Left ventricle myocardium inferior (tissue), 1 donor: ENCODE measurements around the gene KCNQ1. TPM values are rescaled to one million over a fixed set of nuclear protein-coding genes. Genes with fewer than 3 reads are reported as not detected.

ENCODE experiments used
- DNase-seq: peaks from one replicate; pipeline ENCODE4 v3.0.0-alpha.2; 2020
- H3K27ac ChIP-seq: fragments of 200-600 bp; replicated peaks from 2 replicates; pipeline ENCODE4 v1.8.0; 2021
- H3K27me3 ChIP-seq: fragments of 200-600 bp; 2 replicates; pipeline ENCODE4 v1.8.0; 2021; ENCODE audit warnings: low read depth
- H3K36me3 ChIP-seq: fragments of 200-600 bp; 2 replicates; pipeline ENCODE4 v1.8.0; 2021
- H3K4me1 ChIP-seq: fragments of 200-600 bp; 2 replicates; pipeline ENCODE4 v1.8.0; 2021
- H3K4me3 ChIP-seq: fragments of 200-600 bp; 2 replicates; pipeline ENCODE4 v1.8.0; 2021; ENCODE audit warnings: mild to moderate bottlenecking, moderate library complexity
- H3K9me3 ChIP-seq: fragments of 200-600 bp; replicated peaks from 2 replicates; pipeline ENCODE4 v1.8.0; 2021
- intact Hi-C: fragments of 100-400 bp; cut with micrococcal nuclease; formaldehyde crosslinking; loops from one replicate; pipeline ENCODE4 v1.11.0; 2022
- total RNA-seq: library from RNA; stranded (reverse); fragmentation: NEBNext Ultra II Directional; extraction: Animal tissue kit (Norgen Biotek cat#: 25700); gene quantifications from one replicate; pipeline ENCODE4 v1.2.1, GENCODE V29; 2021
- TF ChIP-seq, protein P1 (sequence below): fragments of 200-600 bp; IDR thresholded peaks from 2 replicates; pipeline ENCODE4 v1.8.0; 2021; ENCODE audit warnings: antibody characterized with exemption, mild to moderate bottlenecking, borderline replicate concordance
- donor health status: DM: no; HTN: yes; CAD: no; lungs with severe emphysema.

The KCNQ1 gene
- total RNA-seq, 1 donor from 2014 or later, result 41.8 TPM

DNA sequence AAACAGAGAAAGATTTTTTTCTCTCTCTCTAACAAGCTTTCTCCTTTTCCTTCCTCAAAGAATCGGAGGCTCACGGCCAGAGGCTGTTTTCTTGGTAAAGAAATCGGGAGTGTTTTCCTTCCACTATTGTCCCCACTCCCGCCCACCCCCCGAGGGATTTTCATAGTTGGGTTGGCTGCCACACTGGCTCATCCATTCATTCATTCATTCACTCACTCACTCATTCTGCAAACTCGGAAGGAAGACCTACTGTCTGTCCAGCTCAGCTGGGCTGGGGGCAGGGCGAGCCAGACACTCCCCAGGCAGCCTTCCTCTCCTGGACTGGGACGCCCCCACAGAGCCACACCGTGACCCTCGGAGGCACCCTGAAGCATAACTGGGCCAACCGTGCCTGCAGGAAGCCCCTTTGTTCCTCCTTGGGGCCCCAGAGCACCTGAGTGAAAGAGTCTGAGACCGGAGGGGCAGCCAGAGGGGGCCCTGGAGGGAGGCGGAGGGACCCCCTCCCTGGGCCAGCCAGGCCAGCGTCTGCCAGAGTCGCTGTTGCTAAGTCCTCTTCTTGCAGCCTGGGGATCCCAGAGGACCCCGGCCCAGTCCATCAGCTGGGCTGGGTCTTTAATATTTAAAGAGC lies 423.8 kb downstream of the KCNQ1 start:
- H3K27ac ChIP-seq, result peak overlapping the region; percentile 44
- DNase-seq, result no peak
- H3K36me3 ChIP-seq, result no peaks in the 10 kb centered on the region
- TF ChIP-seq, protein P1, sequence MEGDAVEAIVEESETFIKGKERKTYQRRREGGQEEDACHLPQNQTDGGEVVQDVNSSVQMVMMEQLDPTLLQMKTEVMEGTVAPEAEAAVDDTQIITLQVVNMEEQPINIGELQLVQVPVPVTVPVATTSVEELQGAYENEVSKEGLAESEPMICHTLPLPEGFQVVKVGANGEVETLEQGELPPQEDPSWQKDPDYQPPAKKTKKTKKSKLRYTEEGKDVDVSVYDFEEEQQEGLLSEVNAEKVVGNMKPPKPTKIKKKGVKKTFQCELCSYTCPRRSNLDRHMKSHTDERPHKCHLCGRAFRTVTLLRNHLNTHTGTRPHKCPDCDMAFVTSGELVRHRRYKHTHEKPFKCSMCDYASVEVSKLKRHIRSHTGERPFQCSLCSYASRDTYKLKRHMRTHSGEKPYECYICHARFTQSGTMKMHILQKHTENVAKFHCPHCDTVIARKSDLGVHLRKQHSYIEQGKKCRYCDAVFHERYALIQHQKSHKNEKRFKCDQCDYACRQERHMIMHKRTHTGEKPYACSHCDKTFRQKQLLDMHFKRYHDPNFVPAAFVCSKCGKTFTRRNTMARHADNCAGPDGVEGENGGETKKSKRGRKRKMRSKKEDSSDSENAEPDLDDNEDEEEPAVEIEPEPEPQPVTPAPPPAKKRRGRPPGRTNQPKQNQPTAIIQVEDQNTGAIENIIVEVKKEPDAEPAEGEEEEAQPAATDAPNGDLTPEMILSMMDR, result no peak
- H3K27me3 ChIP-seq, result peaks cover 67% of the 10 kb centered on the region
- intact Hi-C loops, result no loop called here
- peaks cover 23% of the 10 kb centered on the region for H3K4me1 ChIP-seq
- peak overlapping the region; percentile 56 for H3K4me3 ChIP-seq
- H3K9me3 ChIP-seq, result no peaks in the 10 kb centered on the region

DNA sequence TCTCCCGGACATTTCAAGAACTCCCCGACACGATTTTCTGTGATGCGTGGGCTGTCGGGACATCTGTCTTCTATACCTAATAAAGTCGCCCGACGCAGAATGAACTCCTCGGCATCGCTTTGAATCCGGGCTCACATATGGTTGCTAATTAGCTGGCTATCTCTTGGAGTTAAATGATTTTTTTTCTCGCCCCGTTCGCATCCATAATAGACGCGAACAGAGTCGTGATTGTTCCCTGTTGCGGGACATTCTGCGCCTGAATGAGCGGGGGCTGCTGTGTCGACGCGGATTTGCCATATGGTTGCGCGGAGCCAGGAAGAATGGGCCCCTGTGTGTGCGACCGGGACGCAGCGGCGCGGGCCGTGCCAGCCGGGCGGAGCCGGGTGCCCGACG lies 424.3 kb downstream of the KCNQ1 start:
- Histone ChIP-seq H3K27ac (no peak overlapping the region), H3K4me1 (peaks cover 23% of the 10 kb centered on the region), H3K9me3 (no peaks in the 10 kb centered on the region), H3K4me3 (peak overlapping the region; percentile 56), H3K27me3 (peaks cover 63% of the 10 kb centered on the region), H3K36me3 (no peaks in the 10 kb centered on the region)
- intact Hi-C loops, result no loop called here
- TF ChIP-seq, protein P1, result no peak
- DNase-seq, result no peak

DNA sequence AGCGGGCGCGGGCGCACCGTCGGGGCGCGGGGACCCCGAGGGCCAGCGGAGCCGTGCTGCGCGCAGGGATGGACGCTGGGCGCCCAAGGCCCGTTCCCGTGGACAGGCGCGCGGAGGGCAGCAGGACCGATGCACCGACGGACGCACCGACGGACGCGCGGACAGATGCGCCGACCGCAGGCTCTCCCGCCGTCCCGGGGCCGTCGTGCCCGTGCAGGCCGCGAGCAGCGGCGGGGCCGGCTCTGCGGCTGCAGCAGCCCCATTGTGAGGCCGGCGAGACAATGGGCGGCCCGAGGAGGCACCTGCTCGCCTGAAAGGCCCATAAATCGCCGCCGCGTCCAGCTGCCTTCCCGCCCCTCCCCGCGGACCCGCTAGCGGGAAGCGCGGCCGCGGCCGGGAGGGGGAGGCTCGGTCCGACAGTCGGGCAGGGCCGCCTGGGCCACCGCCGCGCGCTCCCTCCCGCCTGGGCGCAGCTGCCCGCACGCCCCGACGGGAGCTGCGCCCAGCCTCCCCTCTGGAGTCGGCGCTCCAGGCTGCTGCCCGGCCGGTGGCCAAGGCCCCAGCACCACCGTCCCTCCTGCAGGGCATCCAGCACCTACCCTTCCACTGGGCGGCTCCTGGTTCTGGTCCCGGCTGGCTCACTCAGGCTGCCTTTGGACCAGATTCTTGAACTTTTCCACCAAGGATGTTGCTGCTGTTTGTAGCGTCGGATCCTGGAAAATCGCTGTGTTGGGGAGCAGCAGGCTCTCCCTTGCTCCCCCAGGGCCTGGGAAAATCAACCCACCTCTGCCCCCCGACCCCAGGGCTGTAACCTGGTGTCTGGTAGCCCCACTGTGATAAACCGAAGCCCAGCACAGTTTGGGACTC lies 425.0 kb downstream of the KCNQ1 start:
- Histone ChIP-seq H3K9me3 (peaks cover under 1% of the 10 kb centered on the region), H3K27me3 (peaks cover 59% of the 10 kb centered on the region), H3K36me3 (no peaks in the 10 kb centered on the region), H3K27ac (no peak overlapping the region), H3K4me3 (no peak overlapping the region), H3K4me1 (peaks cover 23% of the 10 kb centered on the region)
- intact Hi-C loops, result no loop called here
- TF ChIP-seq, protein P1, result no peak
- DNase-seq, result no peak

DNA sequence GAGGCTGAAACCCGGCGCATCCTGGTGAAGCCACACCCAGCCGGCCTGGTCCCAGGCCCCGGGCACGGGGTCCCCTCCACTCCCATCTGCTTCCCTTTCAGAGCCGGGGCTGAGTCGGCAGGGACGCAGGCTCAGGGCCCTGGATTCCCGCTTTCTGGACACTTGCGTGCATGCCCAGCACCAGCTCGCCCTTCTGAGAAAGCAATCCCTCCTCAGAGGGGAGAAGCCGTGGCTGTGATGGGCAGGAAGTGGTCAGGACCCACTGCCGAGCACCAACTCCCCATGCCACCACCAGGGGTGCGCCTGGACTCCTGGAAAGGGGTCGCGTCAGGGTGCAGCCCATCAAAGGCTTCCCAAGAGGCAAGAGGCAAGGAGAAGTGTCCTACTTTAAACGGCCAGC lies 425.7 kb downstream of the KCNQ1 start:
- Histone ChIP-seq H3K4me3 (no peak overlapping the region), H3K9me3 (peaks cover 7% of the 10 kb centered on the region), H3K27me3 (peaks cover 59% of the 10 kb centered on the region), H3K4me1 (peaks cover 23% of the 10 kb centered on the region), H3K27ac (no peak overlapping the region), H3K36me3 (no peaks in the 10 kb centered on the region)
- TF ChIP-seq, protein P1, result no peak
- intact Hi-C loops, result no loop called here
- no peak for DNase-seq

DNA sequence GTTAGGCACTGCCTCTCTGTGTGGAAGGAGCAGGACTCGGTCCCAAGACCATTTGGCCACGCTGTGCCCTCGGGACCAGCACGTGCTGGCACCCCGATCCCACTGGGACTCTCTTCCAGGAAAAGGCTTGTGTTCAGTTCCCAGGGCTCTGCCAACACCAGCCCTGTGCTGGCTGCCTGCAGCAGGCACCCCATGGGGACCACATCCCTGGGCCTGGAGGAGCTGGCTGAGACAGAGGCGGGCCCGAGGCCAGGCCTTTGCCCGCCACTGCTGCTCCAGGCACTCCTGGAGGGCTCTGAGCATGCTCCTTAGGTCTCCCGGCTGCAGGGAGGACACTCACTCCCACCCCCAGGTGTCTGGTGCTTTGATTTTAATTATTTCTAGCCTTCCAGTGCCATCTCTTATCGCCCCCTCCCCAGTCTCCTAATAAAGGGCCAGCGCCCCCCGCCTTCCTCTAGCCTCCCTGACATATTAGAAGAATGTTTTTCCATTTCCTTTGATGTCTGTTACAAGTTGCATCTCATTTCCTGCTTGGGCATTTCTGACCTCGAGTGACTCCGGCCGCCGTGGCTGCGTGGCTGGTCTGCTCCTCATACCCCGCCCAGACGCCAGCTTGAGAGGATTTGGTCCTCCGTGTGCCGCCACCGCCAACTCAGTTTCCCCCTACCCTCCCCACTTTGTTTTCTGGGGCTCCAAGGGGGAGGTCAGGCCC lies 426.3 kb downstream of the KCNQ1 start:
- TF ChIP-seq, protein P1, result no peak
- Histone ChIP-seq H3K27me3 (peaks cover 59% of the 10 kb centered on the region), H3K36me3 (no peaks in the 10 kb centered on the region), H3K9me3 (peaks cover 7% of the 10 kb centered on the region), H3K4me3 (no peak overlapping the region), H3K27ac (no peak overlapping the region), H3K4me1 (peaks cover 23% of the 10 kb centered on the region)
- no peak for DNase-seq
- intact Hi-C loops, result no loop called here
